Mucosa of rectum (tissue), 2 donors: ENCODE results near the gene FUT6.
"Not testable (repeated sequence)": the region's sequence is repeated elsewhere in the genome, so short reads cannot be mapped to it uniquely, and the experiment has no call there.

Experiments used
- H3K27ac ChIP-seq, 2 donors: one replicate each; pipeline ENCODE4 v1.7.0; 2013; ENCODE audit warnings: inconsistent platforms in 2 of 2, low read depth in 2 of 2, low read length in 2 of 2
- H3K27me3 ChIP-seq, 2 donors: one replicate each; pipeline ENCODE4 v1.7.0; 2013; ENCODE audit warnings: low read length in 2 of 2; ENCODE audit not compliant: control insufficient read depth in 2 of 2, insufficient read depth in 2 of 2
- H3K36me3 ChIP-seq, 2 donors: one replicate each; pipeline ENCODE4 v1.7.0; 2013; ENCODE audit warnings: low read length in 2 of 2; ENCODE audit not compliant: control insufficient read depth in 2 of 2, insufficient read depth in 2 of 2
- H3K4me1 ChIP-seq, 2 donors: one replicate each; pipeline ENCODE4 v1.7.0; 2013; ENCODE audit warnings: low read length in 2 of 2, mild to moderate bottlenecking in 1 of 2; ENCODE audit not compliant: control insufficient read depth in 2 of 2, insufficient read depth in 2 of 2
- H3K4me3 ChIP-seq, 2 donors: one replicate each; pipeline ENCODE4 v1.7.0; 2013; ENCODE audit warnings: low read length in 2 of 2
- H3K9ac ChIP-seq, 2 donors: one replicate each; pipeline ENCODE4 v1.7.0; 2013; ENCODE audit warnings: low read length in 2 of 2, low read depth in 1 of 2, mild to moderate bottlenecking in 1 of 2
- H3K9me3 ChIP-seq, 2 donors: one replicate each; pipeline ENCODE4 v1.7.0; 2013; ENCODE audit warnings: low read length in 2 of 2; ENCODE audit not compliant: control insufficient read depth in 2 of 2
- donor health status: healthy.
- donor health status: Normal muscosa, but diverticular disease.

Gene FUT6

GRCh38 chr19:5843295-5843927 is 3.9 kb upstream of the FUT6 start:
- Histone ChIP-seq H3K9me3 (no peaks in the 10 kb centered on the region), H3K27ac (no peak overlapping the region), H3K4me1 (peaks cover 14 to 26% of the 10 kb centered on the region in 2 donors), H3K36me3 (peaks cover 8 to 10% of the 10 kb centered on the region in 2 donors), H3K4me3 (no peak overlapping the region), H3K27me3 (no peaks in the 10 kb centered on the region), H3K9ac (no peak overlapping the region)

GRCh38 chr19:5841735-5842111 is 2.2 kb upstream of the FUT6 start:
- not testable (repeated sequence) for H3K9ac ChIP-seq, H3K9me3 ChIP-seq, H3K4me3 ChIP-seq, H3K27me3 ChIP-seq
- H3K4me1 ChIP-seq, result peaks cover 14 to 29% of the 10 kb centered on the region in 2 donors
- H3K27ac ChIP-seq, result peak overlapping the region in 1 of 2 donors; percentile 43
- H3K36me3 ChIP-seq, result peaks cover 8 to 10% of the 10 kb centered on the region in 2 donors

GRCh38 chr19:5838353-5839064 is 993 bp downstream of the FUT6 start:
- H3K9me3 ChIP-seq, result no peaks in the 10 kb centered on the region
- no peaks in the 10 kb centered on the region for H3K27me3 ChIP-seq
- H3K9ac ChIP-seq, result peak overlapping the region; percentile 86 to 92
- H3K27ac ChIP-seq, result peak overlapping the region; percentile 89 to 92
- peak overlapping the region; percentile 67 to 84 for H3K4me3 ChIP-seq
- H3K36me3 ChIP-seq, result peaks cover 7 to 14% of the 10 kb centered on the region in 2 donors
- peaks cover 14 to 21% of the 10 kb centered on the region in 2 donors for H3K4me1 ChIP-seq

GRCh38 chr19:5837761-5838352 is 1.6 kb downstream of the FUT6 start:
- Histone ChIP-seq H3K9me3 (no peaks in the 10 kb centered on the region), H3K9ac (peak overlapping the region; percentile 86 to 92), H3K27ac (peak overlapping the region; percentile 89 to 92), H3K4me1 (peaks cover 14 to 21% of the 10 kb centered on the region in 2 donors), H3K4me3 (peak overlapping the region; percentile 67 to 84), H3K27me3 (no peaks in the 10 kb centered on the region), H3K36me3 (peaks cover 2 to 8% of the 10 kb centered on the region in 2 donors)

- Histone ChIP-seq H3K9ac (no peak overlapping the region), H3K36me3 (peaks cover 5 to 19% of the 10 kb centered on the region in 2 donors), H3K27me3 (no peaks in the 10 kb centered on the region), H3K9me3 (no peaks in the 10 kb centered on the region), H3K4me3 (no peak overlapping the region), H3K4me1 (peaks cover 9 to 13% of the 10 kb centered on the region in 2 donors), H3K27ac (no peak overlapping the region)
These were observed 6.8 kb downstream of the FUT6 start for GRCh38 chr19:5832527-5833216.

GRCh38 chr19:5832061-5832460 is 7.4 kb downstream of the FUT6 start:
- no peak overlapping the region for H3K9ac ChIP-seq
- no peaks in the 10 kb centered on the region for H3K27me3 ChIP-seq
- H3K9me3 ChIP-seq, result no peaks in the 10 kb centered on the region
- H3K27ac ChIP-seq, result no peak overlapping the region
- peaks cover 5 to 19% of the 10 kb centered on the region in 2 donors for H3K36me3 ChIP-seq
- H3K4me3 ChIP-seq, result no peak overlapping the region
- peaks cover 13 to 14% of the 10 kb centered on the region in 2 donors for H3K4me1 ChIP-seq

GRCh38 chr19:5831159-5831558 is 8.3 kb downstream of the FUT6 start:
- H3K36me3 ChIP-seq, result peaks cover 5 to 19% of the 10 kb centered on the region in 2 donors
- no peak overlapping the region for H3K9ac ChIP-seq
- peaks cover 11 to 19% of the 10 kb centered on the region in 2 donors for H3K4me1 ChIP-seq
- H3K27ac ChIP-seq, result no peak overlapping the region
- H3K27me3 ChIP-seq, result no peaks in the 10 kb centered on the region
- no peaks in the 10 kb centered on the region for H3K9me3 ChIP-seq
- H3K4me3 ChIP-seq, result no peak overlapping the region

GRCh38 chr19:5829567-5830310 is 9.8 kb downstream of the FUT6 start:
- peaks cover 11 to 19% of the 10 kb centered on the region in 2 donors for H3K4me1 ChIP-seq
- H3K27me3 ChIP-seq, result no peaks in the 10 kb centered on the region
- peaks cover 5 to 14% of the 10 kb centered on the region in 2 donors for H3K36me3 ChIP-seq
- no peak overlapping the region for H3K4me3 ChIP-seq
- no peak overlapping the region for H3K27ac ChIP-seq
- no peak overlapping the region for H3K9ac ChIP-seq
- H3K9me3 ChIP-seq, result no peaks in the 10 kb centered on the region

- Histone ChIP-seq H3K9me3 (no peaks in the 10 kb centered on the region), H3K4me1 (peaks cover 11 to 19% of the 10 kb centered on the region in 2 donors), H3K4me3 (peak overlapping the region; percentile 55 to 81), H3K9ac (peak overlapping the region; percentile 44 to 66), H3K27ac (peak overlapping the region; percentile 80 to 85), H3K27me3 (no peaks in the 10 kb centered on the region), H3K36me3 (peaks cover 5 to 12% of the 10 kb centered on the region in 2 donors)
These were observed 10.6 kb downstream of the FUT6 start for GRCh38 chr19:5828661-5829566.
